ENCODE data around the gene SLC17A1.

GRCh38 chr6:25792016-25792415 lies 39.8 kb downstream of the SLC17A1 start:
- TF ChIP-seq, protein P1, sequence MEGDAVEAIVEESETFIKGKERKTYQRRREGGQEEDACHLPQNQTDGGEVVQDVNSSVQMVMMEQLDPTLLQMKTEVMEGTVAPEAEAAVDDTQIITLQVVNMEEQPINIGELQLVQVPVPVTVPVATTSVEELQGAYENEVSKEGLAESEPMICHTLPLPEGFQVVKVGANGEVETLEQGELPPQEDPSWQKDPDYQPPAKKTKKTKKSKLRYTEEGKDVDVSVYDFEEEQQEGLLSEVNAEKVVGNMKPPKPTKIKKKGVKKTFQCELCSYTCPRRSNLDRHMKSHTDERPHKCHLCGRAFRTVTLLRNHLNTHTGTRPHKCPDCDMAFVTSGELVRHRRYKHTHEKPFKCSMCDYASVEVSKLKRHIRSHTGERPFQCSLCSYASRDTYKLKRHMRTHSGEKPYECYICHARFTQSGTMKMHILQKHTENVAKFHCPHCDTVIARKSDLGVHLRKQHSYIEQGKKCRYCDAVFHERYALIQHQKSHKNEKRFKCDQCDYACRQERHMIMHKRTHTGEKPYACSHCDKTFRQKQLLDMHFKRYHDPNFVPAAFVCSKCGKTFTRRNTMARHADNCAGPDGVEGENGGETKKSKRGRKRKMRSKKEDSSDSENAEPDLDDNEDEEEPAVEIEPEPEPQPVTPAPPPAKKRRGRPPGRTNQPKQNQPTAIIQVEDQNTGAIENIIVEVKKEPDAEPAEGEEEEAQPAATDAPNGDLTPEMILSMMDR (IDR thresholded peaks at IDR 0.05) = no peak
- no peak for TF ChIP-seq POLR2A (IDR thresholded peaks at IDR 0.05)
